Activated T-cell treated with anti-CD3 and anti-CD28 coated beads, Interleukin-2, amount 50 U/mL, for 72 hours (primary cell): Measurements from ENCODE around the gene ANXA1. TPM values are rescaled to one million over a fixed set of nuclear protein-coding genes. Genes with fewer than 3 reads are reported as not detected.

Source experiments
- ATAC-seq, 2 donors: fragments of 150-1000 bp; cut with Tn5 transposase; replicated peaks in 1 of 2; 2 replicates each; pipeline ENCODE4 v1.10.0; 2021; ENCODE audit warnings: moderate library complexity in 2 of 2, mild to moderate bottlenecking in 1 of 2
- DNase-seq, 2 donors: peaks; one replicate each; pipeline ENCODE4 v3.0.0; 2021 to 2022; ENCODE audit warnings: mixed read lengths in 1 of 2
- H3K27ac Mint-ChIP-seq: one replicate; pipeline ENCODE4 v1.8.0; 2022; ENCODE audit warnings: mild to moderate bottlenecking, moderate library complexity, mixed read lengths
- H3K27me3 Mint-ChIP-seq: one replicate; pipeline ENCODE4 v1.8.0; 2022; ENCODE audit warnings: low read depth, mixed read lengths
- H3K36me3 Mint-ChIP-seq, 2 donors: one replicate each; pipeline ENCODE4 v1.8.0; 2022; ENCODE audit warnings: mixed read lengths in 2 of 2, mild to moderate bottlenecking in 1 of 2; ENCODE audit not compliant: insufficient read depth in 2 of 2
- H3K4me1 Mint-ChIP-seq: one replicate; pipeline ENCODE4 v1.8.0; 2022; ENCODE audit warnings: low read depth, mixed read lengths
- H3K4me3 Mint-ChIP-seq, 2 donors: one replicate each; pipeline ENCODE4 v1.8.0; 2022; ENCODE audit warnings: mild to moderate bottlenecking in 2 of 2, mixed read lengths in 2 of 2, moderate library complexity in 2 of 2
- H3K9me3 Mint-ChIP-seq, 2 donors: one replicate each; pipeline ENCODE4 v1.8.0; 2022; ENCODE audit warnings: mixed read lengths in 2 of 2
- total RNA-seq, 2 donors: library from RNA; stranded (reverse); gene quantifications; one replicate each; pipeline ENCODE4 v1.2.3, GENCODE V29; 2022

The ANXA1 gene
- total RNA-seq, 2 donors from 2014 or later: 16.7 to 51.1 TPM

DNA sequence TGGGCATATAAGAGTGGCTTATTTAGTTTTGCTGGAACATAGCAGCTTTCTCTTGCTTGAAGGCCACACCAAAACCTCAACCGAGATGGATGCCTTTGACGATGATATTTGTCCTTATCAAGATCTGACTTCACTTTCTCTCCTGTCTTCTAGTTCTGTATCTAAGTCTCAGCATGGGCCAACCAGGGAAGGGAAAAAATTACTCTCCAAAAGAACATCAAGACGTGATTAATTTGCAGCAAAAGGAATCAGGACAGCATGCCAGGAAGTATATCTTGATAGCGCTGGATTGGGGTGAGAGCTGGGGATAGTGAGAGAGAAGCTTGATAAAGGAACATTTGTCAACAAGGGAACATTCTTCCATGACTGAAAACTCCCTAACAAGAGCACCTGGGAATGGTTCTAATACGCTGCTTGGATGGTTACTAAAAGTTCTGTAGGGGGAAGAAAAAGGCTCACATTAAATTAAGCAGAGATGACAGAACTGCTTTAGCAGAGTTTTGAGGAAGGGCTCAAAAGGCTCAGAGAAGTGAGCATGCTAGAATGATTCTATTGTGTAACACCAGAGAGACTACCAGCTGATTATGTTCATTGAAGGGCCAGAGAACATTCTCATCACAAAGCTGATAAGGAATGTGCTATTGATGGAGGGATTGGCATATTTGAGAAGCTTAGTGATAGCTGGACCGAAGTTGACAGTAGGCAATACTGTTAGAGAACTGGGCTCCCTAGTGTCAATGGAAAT lies 21.6 kb upstream of the ANXA1 start:
- Mint-ChIP-seq H3K27ac (no peak overlapping the region), H3K9me3 (no peaks in the 10 kb centered on the region), H3K4me3 (peak overlapping the region in 1 of 2 donors; percentile 5), H3K36me3 (no peaks in the 10 kb centered on the region), H3K27me3 (no peaks in the 10 kb centered on the region), H3K4me1 (peaks cover 19% of the 10 kb centered on the region)
- ATAC-seq: no peak
- no peak for DNase-seq

DNA sequence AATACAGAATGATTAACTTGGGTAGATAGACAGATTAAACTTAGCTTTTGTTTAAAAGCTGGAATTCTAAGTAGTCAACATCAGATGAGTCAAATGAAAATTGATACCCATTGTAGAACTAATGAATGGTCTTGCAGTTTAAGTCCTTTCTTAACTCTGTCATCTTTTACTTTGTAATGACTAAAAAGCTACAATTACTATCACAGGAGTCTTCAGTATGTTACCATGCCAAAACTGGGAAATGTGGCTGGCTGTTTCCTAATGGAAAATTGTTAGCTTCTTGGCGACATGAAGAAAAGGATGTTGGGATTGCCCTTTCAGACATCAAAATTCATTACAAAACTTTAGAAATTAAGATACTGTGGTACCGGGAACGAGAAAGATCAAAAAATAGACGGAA lies 20.2 kb upstream of the ANXA1 start:
- H3K4me3 Mint-ChIP-seq: peak overlapping the region; percentile 84
- ATAC-seq (no peak), DNase-seq (no peak)
- peak overlapping the region; percentile 81 for H3K27ac Mint-ChIP-seq
- no peaks in the 10 kb centered on the region for H3K36me3 Mint-ChIP-seq
- no peaks in the 10 kb centered on the region for H3K9me3 Mint-ChIP-seq
- H3K27me3 Mint-ChIP-seq: no peaks in the 10 kb centered on the region
- H3K4me1 Mint-ChIP-seq: peaks cover 32% of the 10 kb centered on the region

DNA sequence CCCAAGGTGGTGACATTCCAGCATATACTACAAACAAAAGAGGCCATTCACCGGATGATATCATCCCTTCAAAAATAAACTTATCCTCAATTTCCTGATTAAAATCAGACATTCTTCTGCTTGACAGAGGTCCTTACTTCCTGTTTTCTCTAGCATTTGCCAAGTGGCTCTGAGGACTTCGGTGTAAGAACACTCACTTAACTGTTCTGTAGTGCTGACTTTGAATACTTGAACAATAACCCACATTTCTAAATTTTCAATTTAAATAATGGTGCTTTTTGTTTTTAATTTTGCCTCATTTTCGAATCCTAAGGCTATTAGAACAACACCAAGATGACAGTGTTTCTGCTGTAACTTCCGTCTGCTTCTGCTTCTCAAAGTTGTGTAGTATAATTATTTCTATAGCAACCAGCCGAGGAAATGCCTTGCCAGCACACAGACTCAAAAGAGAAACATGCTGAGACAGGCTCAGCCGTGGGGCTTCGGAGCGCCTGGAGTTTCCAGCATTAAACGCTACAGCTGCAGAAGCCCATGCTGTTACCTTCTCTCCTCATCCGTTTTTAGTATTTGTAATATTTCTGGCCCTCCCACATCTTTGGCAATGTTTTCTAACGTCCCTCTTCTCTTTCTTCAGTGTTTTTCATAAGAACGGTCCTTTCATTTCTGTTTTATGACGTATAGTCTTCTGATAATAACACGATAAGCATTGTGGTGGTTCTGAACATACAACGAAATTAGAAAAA lies 19.5 kb upstream of the ANXA1 start:
- no peaks in the 10 kb centered on the region for H3K27me3 Mint-ChIP-seq
- no peaks in the 10 kb centered on the region for H3K9me3 Mint-ChIP-seq
- H3K4me1 Mint-ChIP-seq: peaks cover 32% of the 10 kb centered on the region
- H3K27ac Mint-ChIP-seq: peak overlapping the region; percentile 81
- peak; percentile 87 to 91 for ATAC-seq
- peak overlapping the region; percentile 84 for H3K4me3 Mint-ChIP-seq
- peak; percentile 65 to 69 for DNase-seq
- no peaks in the 10 kb centered on the region for H3K36me3 Mint-ChIP-seq

DNA sequence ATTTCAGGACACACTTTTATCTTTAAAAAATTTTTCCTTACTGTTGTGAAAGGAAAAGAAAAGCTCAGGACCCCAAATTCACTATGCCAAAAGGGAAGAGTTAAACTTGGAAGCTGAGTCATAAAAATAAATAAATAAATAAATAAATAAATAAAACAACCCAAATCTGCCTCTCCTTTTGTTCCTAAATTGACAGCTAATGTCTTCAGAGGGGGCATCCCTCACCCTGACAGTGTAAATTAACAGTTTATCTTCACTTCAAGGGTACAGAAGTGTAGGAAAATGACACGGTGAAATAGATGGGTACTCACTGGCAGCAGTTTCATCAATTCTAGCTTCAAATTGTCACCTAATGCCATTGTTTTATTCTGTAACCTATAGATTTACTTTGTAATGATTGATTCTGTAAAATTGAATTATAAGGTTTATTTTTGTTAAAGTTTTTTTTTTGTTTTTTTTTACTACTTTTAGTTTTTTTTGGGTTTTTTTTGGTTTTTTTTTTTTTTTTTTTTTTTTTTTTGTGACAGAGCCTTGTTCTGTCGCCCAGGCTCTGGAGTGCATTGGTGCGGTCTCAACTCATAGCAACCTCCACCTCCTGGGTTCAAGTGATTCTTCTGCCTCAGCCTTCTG lies 18.5 kb upstream of the ANXA1 start:
- Mint-ChIP-seq H3K4me1 (peaks cover 37% of the 10 kb centered on the region), H3K27ac (peak overlapping the region; percentile 81), H3K36me3 (no peaks in the 10 kb centered on the region), H3K4me3 (peak overlapping the region; percentile 84), H3K9me3 (no peaks in the 10 kb centered on the region), H3K27me3 (no peaks in the 10 kb centered on the region)
- no peak for ATAC-seq
- DNase-seq: no peak

DNA sequence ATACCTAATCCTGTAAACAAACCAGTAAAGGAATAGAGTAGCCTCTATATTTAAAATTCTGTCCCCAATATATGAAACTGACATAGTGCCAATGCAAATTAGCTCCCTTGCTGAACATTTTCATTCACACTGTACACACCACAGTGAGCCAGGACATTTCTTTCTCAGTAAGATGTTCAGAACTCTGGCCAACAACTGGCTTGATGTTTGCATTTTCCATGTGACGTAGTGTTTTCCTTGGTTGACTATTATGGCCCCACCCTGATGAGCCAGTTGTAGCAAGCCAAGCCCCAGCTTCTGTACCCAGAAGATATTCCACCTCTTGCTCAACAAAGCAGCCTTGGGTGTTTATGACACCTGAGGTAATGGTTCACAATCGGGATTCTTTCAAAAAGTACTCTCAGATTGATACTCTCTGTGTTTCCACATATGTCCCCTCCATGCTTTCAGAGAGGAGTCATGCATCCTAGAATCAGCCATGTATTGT lies 17.7 kb upstream of the ANXA1 start:
- Mint-ChIP-seq H3K4me1 (peaks cover 37% of the 10 kb centered on the region), H3K4me3 (peak overlapping the region in 1 of 2 donors; percentile 65), H3K36me3 (no peaks in the 10 kb centered on the region), H3K9me3 (no peaks in the 10 kb centered on the region), H3K27me3 (no peaks in the 10 kb centered on the region), H3K27ac (peak overlapping the region; percentile 81)
- peak in 1 of 2 donors; percentile 38 for ATAC-seq
- DNase-seq: no peak

DNA sequence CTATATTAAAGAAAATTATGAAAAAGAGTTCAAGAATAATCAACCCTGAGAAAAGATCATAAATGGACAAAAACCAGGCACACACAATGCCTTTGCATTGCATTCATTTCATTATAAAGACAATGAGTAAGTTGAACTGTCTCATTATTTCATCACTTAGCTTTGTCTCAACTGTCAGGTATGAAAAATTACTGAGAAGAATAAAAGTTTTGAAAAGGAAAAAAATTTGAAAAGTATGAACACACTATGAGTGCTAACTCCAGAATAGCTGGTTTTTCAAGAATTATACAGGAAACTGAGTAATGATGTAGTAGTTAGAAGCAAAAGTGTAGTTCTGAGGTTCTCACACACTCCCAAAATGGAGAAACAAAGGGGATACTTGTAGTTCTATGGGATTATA lies 16.3 kb upstream of the ANXA1 start:
- no peaks in the 10 kb centered on the region for H3K27me3 Mint-ChIP-seq
- no peak overlapping the region for H3K4me3 Mint-ChIP-seq
- H3K9me3 Mint-ChIP-seq: no peaks in the 10 kb centered on the region
- ATAC-seq (peak; percentile 32 to 51), DNase-seq (no peak)
- H3K4me1 Mint-ChIP-seq: peaks cover 37% of the 10 kb centered on the region
- H3K27ac Mint-ChIP-seq: peak overlapping the region; percentile 46
- H3K36me3 Mint-ChIP-seq: no peaks in the 10 kb centered on the region

DNA sequence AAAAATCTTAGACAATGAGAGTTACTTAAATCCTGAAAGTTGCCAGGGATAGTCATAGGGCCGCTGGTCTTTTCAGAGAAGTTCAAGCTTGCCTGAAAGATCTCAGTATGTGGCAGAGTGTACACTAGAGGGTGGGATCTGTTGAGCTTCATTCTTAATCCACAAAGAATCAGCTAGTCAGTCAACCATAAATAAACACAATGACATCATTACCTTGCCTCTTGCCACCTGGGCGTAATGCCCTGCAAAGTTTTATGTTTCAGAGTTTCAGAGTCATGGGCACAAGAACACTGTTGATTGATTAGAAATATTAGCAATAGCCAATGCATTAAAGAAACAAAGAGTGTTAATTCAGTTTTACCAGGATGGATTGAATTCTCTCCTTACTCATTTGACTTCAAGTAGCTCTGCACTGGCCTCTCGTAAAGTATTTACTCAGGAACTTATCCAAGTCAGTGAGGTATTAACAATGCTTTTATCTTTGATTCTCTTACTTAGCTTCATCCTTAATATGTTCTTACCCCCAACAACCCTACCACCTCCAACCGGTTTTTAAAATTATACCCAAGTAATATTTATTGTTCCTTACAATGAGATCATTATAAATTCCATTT lies 14.3 kb upstream of the ANXA1 start:
- no peak for ATAC-seq
- no peak for DNase-seq
- no peak overlapping the region for H3K4me3 Mint-ChIP-seq
- no peaks in the 10 kb centered on the region for H3K36me3 Mint-ChIP-seq
- H3K27ac Mint-ChIP-seq: no peak overlapping the region
- no peaks in the 10 kb centered on the region for H3K27me3 Mint-ChIP-seq
- peaks cover 26% of the 10 kb centered on the region for H3K4me1 Mint-ChIP-seq
- no peaks in the 10 kb centered on the region for H3K9me3 Mint-ChIP-seq

DNA sequence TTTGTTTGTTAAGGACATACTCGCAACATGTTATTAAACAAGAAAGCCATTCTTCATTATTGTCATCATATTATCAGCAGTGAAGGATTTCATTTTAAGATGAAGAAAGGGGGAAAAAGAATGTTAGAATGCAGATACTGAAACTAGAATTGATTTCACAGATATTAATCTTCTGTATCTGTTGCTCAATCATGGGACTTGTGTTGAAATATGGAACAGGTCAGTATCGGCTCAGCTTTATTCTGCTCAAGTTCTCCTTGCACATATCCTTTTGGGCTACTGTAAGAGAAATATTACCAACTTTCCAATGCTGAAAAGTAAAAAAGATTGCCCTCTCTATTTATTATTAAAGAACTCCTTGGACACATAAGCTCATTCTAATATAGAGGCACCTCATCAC lies 13.8 kb upstream of the ANXA1 start:
- H3K27me3 Mint-ChIP-seq: no peaks in the 10 kb centered on the region
- H3K9me3 Mint-ChIP-seq: no peaks in the 10 kb centered on the region
- ATAC-seq: no peak
- H3K4me3 Mint-ChIP-seq: no peak overlapping the region
- H3K36me3 Mint-ChIP-seq: peaks cover 0 to under 1% of the 10 kb centered on the region in 2 donors
- H3K4me1 Mint-ChIP-seq: peaks cover 26% of the 10 kb centered on the region
- DNase-seq: no peak
- no peak overlapping the region for H3K27ac Mint-ChIP-seq

DNA sequence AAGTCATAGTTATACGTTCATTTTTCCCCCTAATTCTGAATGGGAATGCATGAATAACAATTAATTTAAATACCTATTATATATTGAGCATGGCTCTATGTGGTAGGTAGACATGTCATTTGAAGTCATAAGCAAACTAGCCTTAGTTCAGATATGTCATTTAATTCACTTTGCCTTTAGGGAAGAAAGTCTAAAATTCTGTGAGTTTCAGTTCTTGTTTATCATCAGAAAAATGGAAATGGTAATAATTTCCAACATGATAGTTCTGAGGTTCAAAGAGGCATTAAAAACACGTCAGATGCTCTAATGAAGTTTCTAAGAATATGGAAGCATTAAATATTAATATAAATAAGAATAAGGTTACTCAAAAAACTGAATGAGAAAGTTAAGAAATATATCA lies 13.1 kb upstream of the ANXA1 start:
- Mint-ChIP-seq H3K27ac (no peak overlapping the region), H3K36me3 (peaks cover 0 to 2% of the 10 kb centered on the region in 2 donors), H3K27me3 (no peaks in the 10 kb centered on the region), H3K9me3 (no peaks in the 10 kb centered on the region), H3K4me3 (no peak overlapping the region), H3K4me1 (peaks cover 32% of the 10 kb centered on the region)
- ATAC-seq: no peak
- DNase-seq: no peak

DNA sequence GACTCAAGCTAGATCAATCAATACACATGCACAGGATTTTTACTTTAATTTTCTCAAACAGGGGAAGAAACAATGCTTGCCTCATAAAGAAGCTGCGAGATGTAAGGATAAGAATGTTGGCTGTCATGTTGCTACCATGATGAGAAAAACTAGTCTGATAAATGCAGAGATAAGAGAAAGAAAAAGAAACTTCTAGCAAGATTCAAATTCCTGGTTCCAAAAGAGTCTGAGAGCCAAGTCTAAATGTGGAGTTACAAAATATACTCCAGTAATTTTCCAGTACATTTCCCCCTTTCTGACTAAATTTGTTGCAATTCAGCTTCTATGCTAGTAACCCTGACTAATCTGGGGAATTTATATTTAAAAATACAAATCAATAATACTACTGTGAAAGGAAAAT lies 10.4 kb upstream of the ANXA1 start:
- Mint-ChIP-seq H3K27me3 (no peaks in the 10 kb centered on the region), H3K4me3 (no peak overlapping the region), H3K27ac (peak overlapping the region; percentile 4), H3K36me3 (peaks cover 0 to 2% of the 10 kb centered on the region in 2 donors), H3K9me3 (no peaks in the 10 kb centered on the region), H3K4me1 (peaks cover 23% of the 10 kb centered on the region)
- DNase-seq (no peak), ATAC-seq (no peak)

DNA sequence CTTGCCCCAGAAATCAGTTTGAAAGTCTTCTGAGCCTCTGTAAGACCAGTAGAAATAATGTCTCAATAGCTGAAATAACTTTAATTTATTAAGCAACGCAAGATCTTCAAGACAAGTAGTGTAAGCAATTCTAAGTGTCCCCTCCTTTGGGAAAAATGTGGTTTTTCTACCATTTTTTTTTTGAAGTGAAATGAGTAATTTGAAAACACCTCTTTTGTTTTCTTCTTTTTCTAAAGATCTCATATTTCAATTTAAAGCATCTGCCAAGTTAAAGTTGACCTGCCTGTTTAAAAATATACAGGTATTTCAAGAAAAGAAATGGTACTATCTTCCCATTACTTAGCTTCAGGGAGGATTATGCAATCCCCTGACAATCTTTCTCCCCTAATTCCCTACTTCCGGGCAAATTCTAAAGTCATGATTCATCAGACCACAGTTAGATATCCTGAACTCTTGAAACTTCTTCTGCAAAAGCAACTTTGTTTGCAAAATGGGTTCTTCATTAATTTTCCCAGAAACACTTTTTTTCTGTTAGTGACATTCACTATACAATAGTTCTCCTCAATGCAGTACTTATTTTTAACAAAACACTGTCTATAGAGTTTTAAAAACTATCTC lies 7.8 kb upstream of the ANXA1 start:
- DNase-seq (no peak), ATAC-seq (no peak)
- H3K27ac Mint-ChIP-seq: peak overlapping the region; percentile 33
- H3K27me3 Mint-ChIP-seq: no peaks in the 10 kb centered on the region
- peaks cover 28% of the 10 kb centered on the region for H3K4me1 Mint-ChIP-seq
- peaks cover 0 to 2% of the 10 kb centered on the region in 2 donors for H3K36me3 Mint-ChIP-seq
- H3K9me3 Mint-ChIP-seq: no peaks in the 10 kb centered on the region
- peak overlapping the region; percentile 48 to 61 for H3K4me3 Mint-ChIP-seq

DNA sequence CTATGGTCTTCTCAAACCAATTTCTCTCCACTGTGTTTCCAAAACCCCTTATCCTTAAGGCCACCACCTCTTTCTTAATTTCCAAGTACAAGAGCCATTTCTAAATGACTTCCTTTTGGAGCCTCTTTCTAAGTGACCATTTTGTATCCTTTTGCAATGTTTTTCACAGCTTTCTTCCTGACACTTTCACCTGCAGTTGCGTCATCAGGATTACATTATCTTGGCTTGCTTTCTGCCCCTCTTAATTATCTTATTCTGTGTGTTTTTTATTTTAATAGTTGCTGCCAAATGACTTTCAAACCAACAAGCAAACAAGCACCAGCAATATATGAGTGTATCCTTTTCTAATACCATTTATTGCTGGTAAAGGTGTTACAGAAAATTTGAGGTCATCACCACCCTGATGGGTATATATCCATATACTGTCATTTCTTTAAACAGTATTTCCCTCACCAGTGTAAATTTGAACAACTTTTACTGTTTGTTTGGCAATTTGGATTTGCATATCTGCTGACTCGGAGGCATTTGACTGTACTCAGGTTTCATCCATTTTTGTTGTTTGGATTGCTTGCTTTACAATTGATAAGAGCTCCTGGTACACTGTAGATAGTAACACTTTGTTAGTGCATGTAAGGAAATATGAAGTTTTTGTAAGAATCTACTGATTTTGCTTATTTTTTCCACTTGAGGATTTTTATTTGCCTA lies 5.4 kb upstream of the ANXA1 start:
- no peaks in the 10 kb centered on the region for H3K9me3 Mint-ChIP-seq
- peaks cover 50% of the 10 kb centered on the region for H3K4me1 Mint-ChIP-seq
- ATAC-seq (no peak), DNase-seq (no peak)
- no peaks in the 10 kb centered on the region for H3K27me3 Mint-ChIP-seq
- H3K36me3 Mint-ChIP-seq: peaks cover 0 to 2% of the 10 kb centered on the region in 2 donors
- no peak overlapping the region for H3K4me3 Mint-ChIP-seq
- no peak overlapping the region for H3K27ac Mint-ChIP-seq
